ENCODE data around the gene PUS1.

PUS1 gene

GRCh38 chr12:131965073-131965472, 36.0 kb downstream of the PUS1 start:
- no peak for DNase-seq

GRCh38 chr12:131971226-131971625, 42.1 kb downstream of the PUS1 start:
- no peak for DNase-seq

- no peak for DNase-seq
Measured at GRCh38 chr12:131975228-131975627, 46.2 kb downstream of the PUS1 start.

GRCh38 chr12:131979606-131980005, 50.5 kb downstream of the PUS1 start:
- no peak for DNase-seq

- DNase-seq = no peak
Measured at GRCh38 chr12:131980263-131980662, 51.2 kb downstream of the PUS1 start.

- no peak for DNase-seq
Measured at GRCh38 chr12:131981388-131981787, 52.3 kb downstream of the PUS1 start.

- DNase-seq = no peak
Measured at GRCh38 chr12:131982041-131982440, 53.0 kb downstream of the PUS1 start.

GRCh38 chr12:131983026-131983425, 54.0 kb downstream of the PUS1 start:
- no peak for DNase-seq

GRCh38 chr12:131983554-131983953, 54.5 kb downstream of the PUS1 start:
- no peak for DNase-seq

GRCh38 chr12:131984334-131984733, 55.3 kb downstream of the PUS1 start:
- no peak for DNase-seq

GRCh38 chr12:131985510-131985875, 56.4 kb downstream of the PUS1 start:
- peak; percentile 5 for DNase-seq

- DNase-seq = no peak
Measured at GRCh38 chr12:131986361-131986760, 57.3 kb downstream of the PUS1 start.

- no peak for DNase-seq
Measured at GRCh38 chr12:131986910-131987309, 57.8 kb downstream of the PUS1 start.

GRCh38 chr12:131987552-131987951, 58.5 kb downstream of the PUS1 start:
- no peak for DNase-seq

- no peak for DNase-seq
Measured at GRCh38 chr12:131988054-131988796, 59.1 kb downstream of the PUS1 start.

- no peak for DNase-seq
Measured at GRCh38 chr12:131989021-131989420, 59.9 kb downstream of the PUS1 start.

- no peak for DNase-seq
Measured at GRCh38 chr12:131990066-131990979, 61.2 kb downstream of the PUS1 start.

GRCh38 chr12:131990980-131991305, 61.9 kb downstream of the PUS1 start:
- DNase-seq = no peak

GRCh38 chr12:131991816-131992430, 62.8 kb downstream of the PUS1 start:
- no peak for DNase-seq

- DNase-seq = no peak
Measured at GRCh38 chr12:131994589-131994988, 65.5 kb downstream of the PUS1 start.

Measured in CD4-positive, alpha-beta T cell treated with Interferon gamma for 1 hour (primary cell).